ENCODE results near the gene AMOT. TPM values are rescaled to one million over a fixed set of nuclear protein-coding genes. Genes with fewer than 3 reads are reported as not detected.
A peak's percentile ranks its signal among the peaks of the same experiment; 100 is the strongest.
"Not testable (repeated sequence)": the region's sequence is repeated elsewhere in the genome, so short reads cannot be mapped to it uniquely, and the experiment has no call there.

AMOT gene
- total and polyA plus RNA-seq, 2 experiments from 2014 or later = 52.1 to 93.3 TPM

DNA sequence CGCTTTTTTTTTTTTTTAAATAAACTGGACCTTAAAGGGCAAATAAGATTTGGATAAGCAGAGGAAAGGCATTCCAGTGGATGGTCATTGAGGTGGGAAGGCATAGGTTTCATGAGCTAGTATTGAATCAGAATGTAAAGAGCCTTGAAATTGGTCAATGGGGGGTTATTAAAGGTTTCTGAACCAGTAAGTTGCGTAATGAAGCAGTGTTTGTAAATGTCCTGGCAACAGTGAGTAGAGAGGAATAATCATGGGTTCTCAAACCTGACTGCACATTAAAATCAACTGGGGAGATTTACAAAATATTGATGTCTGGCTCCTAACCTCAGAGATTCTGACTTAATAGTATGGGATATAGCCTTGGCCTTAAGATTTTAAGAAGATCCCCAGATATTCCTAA lies 23.2 kb upstream of the AMOT start:
- Histone ChIP-seq H3K79me2 (no peaks in the 10 kb centered on the region), H3K4me2 (no peak overlapping the region), H3K9me3 (ENCODE audit: low read depth) (no peaks in the 10 kb centered on the region), H3K27me3 (no peaks in the 10 kb centered on the region), H3K36me3 (replicated peaks; ENCODE audit: insufficient read depth, low read depth) (no peaks in the 10 kb centered on the region), H3K9me2 (replicated peaks; ENCODE audit: insufficient read depth) (no peaks in the 10 kb centered on the region), H2AFZ (no peak overlapping the region), H3K27ac (peak overlapping the region; percentile 73), H4K20me1 (ENCODE audit: insufficient read depth, poor library complexity, severe bottlenecking) (no peaks in the 10 kb centered on the region), H3K4me1 (ENCODE audit: insufficient read depth) (peaks cover 47% of the 10 kb centered on the region), H3K4me3 (no peak overlapping the region)
- WGBS (ENCODE audit: low lambda C conversion rate, missing lambda C conversion rate) = 95% methylated on average over 2 of the region's 2 CpGs
- TF ChIP-seq EZH2 (IDR thresholded peaks at IDR 0.05; ENCODE audit: borderline replicate concordance) = no peak
- TF ChIP-seq, protein P1, sequence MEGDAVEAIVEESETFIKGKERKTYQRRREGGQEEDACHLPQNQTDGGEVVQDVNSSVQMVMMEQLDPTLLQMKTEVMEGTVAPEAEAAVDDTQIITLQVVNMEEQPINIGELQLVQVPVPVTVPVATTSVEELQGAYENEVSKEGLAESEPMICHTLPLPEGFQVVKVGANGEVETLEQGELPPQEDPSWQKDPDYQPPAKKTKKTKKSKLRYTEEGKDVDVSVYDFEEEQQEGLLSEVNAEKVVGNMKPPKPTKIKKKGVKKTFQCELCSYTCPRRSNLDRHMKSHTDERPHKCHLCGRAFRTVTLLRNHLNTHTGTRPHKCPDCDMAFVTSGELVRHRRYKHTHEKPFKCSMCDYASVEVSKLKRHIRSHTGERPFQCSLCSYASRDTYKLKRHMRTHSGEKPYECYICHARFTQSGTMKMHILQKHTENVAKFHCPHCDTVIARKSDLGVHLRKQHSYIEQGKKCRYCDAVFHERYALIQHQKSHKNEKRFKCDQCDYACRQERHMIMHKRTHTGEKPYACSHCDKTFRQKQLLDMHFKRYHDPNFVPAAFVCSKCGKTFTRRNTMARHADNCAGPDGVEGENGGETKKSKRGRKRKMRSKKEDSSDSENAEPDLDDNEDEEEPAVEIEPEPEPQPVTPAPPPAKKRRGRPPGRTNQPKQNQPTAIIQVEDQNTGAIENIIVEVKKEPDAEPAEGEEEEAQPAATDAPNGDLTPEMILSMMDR (IDR thresholded peaks at IDR 0.05; ENCODE audit: poor library complexity) = no peak
- TF ChIP-seq EZH2phosphoT487 (IDR thresholded peaks at IDR 0.05; ENCODE audit: low read depth, severe bottlenecking, unreplicated experiment) = no peak
- no peak for DNase-seq (ENCODE audit: low spot score)

DNA sequence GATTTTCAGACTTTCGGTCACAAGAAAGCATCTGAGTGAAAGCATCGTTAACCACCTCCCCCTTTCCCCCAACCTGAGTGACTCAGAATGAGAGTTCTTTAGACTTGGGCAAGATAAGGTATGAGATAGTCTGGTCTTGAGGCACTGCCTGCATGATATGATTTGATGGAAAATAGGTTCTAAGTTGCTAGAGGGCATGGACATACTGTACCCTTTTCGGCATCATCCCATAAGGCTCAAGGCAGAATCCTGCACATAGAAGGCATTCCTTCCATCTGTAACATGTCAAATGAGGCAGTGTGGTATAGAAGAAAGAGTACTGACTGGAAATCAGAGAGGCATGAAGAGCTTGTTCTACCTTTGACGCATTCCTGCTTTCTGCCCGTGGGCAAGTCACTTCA lies 16.8 kb upstream of the AMOT start:
- Histone ChIP-seq H2AFZ (no peak overlapping the region), H4K20me1 (ENCODE audit: insufficient read depth, poor library complexity, severe bottlenecking) (no peaks in the 10 kb centered on the region), H3K4me3 (no peak overlapping the region), H3K27me3 (no peaks in the 10 kb centered on the region), H3K27ac (peak overlapping the region; percentile 70), H3K36me3 (replicated peaks; ENCODE audit: insufficient read depth, low read depth) (no peaks in the 10 kb centered on the region), H3K9me3 (ENCODE audit: low read depth) (no peaks in the 10 kb centered on the region), H3K4me1 (ENCODE audit: insufficient read depth) (peaks cover 17% of the 10 kb centered on the region), H3K4me2 (no peak overlapping the region), H3K79me2 (no peaks in the 10 kb centered on the region), H3K9me2 (replicated peaks; ENCODE audit: insufficient read depth) (no peaks in the 10 kb centered on the region)
- WGBS (ENCODE audit: low lambda C conversion rate, missing lambda C conversion rate) = 61% methylated on average over 5 of the region's 5 CpGs
- TF ChIP-seq, protein P1 (IDR thresholded peaks at IDR 0.05; ENCODE audit: poor library complexity) = no peak
- TF ChIP-seq EZH2 (IDR thresholded peaks at IDR 0.05; ENCODE audit: borderline replicate concordance) (no peak), EZH2phosphoT487 (IDR thresholded peaks at IDR 0.05; ENCODE audit: low read depth, severe bottlenecking, unreplicated experiment) (no peak)
- peak; percentile 59 for DNase-seq (ENCODE audit: low spot score)

DNA sequence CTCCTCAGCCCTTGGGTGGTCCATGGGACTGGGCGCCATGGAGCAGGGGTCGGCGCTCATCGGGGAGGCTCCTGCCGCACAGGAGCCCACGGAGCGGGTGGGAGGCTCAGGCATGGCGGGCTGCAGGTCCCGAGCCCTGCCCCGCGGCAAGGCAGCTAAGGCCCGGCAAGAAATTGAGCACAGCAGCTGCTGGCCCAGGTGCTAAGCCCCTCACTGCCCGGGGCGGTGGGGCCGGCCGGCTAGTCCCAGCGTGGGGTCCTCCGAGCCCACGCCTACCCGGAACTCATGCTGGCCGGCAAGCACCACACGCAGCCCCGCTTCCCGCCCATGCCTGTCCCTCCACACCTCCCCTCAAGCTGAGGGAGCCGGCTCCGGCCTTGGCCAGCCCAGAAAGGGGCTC lies 14.3 kb upstream of the AMOT start:
- not testable (repeated sequence) for H3K4me2 ChIP-seq; H3K9me2 ChIP-seq (replicated peaks; ENCODE audit: insufficient read depth); H3K9me3 ChIP-seq (ENCODE audit: low read depth); H4K20me1 ChIP-seq (ENCODE audit: insufficient read depth, poor library complexity, severe bottlenecking); H2AFZ ChIP-seq; H3K4me3 ChIP-seq; H3K27ac ChIP-seq; DNase-seq (ENCODE audit: low spot score); H3K36me3 ChIP-seq (replicated peaks; ENCODE audit: insufficient read depth, low read depth); H3K79me2 ChIP-seq; H3K27me3 ChIP-seq
- H3K4me1 ChIP-seq (ENCODE audit: insufficient read depth) = peaks cover 37% of the 10 kb centered on the region
- WGBS (ENCODE audit: low lambda C conversion rate, missing lambda C conversion rate) = 98% methylated on average over 19 of the region's 26 CpGs

DNA sequence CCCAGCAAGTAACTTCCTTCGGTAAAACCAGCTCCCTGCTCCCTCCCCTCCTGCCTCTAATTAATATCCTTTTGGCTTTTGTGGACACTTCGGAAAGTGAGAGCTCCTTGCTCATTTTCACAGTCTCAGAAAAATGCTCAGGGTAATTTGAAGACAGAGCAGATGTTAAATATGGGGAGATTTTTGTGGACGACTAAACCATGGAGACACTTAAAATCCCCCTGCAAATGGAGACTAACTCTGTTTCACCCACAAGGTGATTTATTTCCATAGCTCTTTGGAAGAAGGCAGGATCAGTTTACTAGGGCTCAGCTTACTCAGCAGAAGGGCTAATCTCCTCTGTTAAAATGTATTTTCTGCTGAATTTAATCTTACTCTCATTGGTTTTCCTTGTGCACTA lies 12.2 kb upstream of the AMOT start:
- no peak for DNase-seq (ENCODE audit: low spot score)
- 17% methylated on average over 3 of the region's 3 CpGs for WGBS (ENCODE audit: low lambda C conversion rate, missing lambda C conversion rate)
- Histone ChIP-seq H4K20me1 (ENCODE audit: insufficient read depth, poor library complexity, severe bottlenecking) (no peaks in the 10 kb centered on the region), H3K4me2 (peak overlapping the region; percentile 59), H3K4me1 (ENCODE audit: insufficient read depth) (peaks cover 31% of the 10 kb centered on the region), H3K27me3 (no peaks in the 10 kb centered on the region), H3K9me3 (ENCODE audit: low read depth) (no peaks in the 10 kb centered on the region), H3K4me3 (no peak overlapping the region), H3K27ac (peak overlapping the region; percentile 56), H3K36me3 (replicated peaks; ENCODE audit: insufficient read depth, low read depth) (no peaks in the 10 kb centered on the region), H3K79me2 (no peaks in the 10 kb centered on the region), H2AFZ (peak overlapping the region; percentile 12), H3K9me2 (replicated peaks; ENCODE audit: insufficient read depth) (no peaks in the 10 kb centered on the region)
- TF ChIP-seq EZH2phosphoT487 (IDR thresholded peaks at IDR 0.05; ENCODE audit: low read depth, severe bottlenecking, unreplicated experiment) (no peak), EZH2 (IDR thresholded peaks at IDR 0.05; ENCODE audit: borderline replicate concordance) (no peak)
- TF ChIP-seq, protein P1 (IDR thresholded peaks at IDR 0.05; ENCODE audit: poor library complexity) = no peak
